Neuronal stem cell (in vitro differentiated cells): ENCODE data around the gene SFRP5.

Source experiments
- DNase-seq: peaks from one replicate; pipeline ENCODE4 v3.0.0-alpha.2; 2013; ENCODE audit warnings: low spot score
- H2AFZ ChIP-seq: one replicate; pipeline ENCODE4 v1.6.1; 2013; ENCODE audit warnings: mild to moderate bottlenecking, low read length, inconsistent platforms
- H2AK5ac ChIP-seq: 2 replicates; pipeline ENCODE4 v1.6.1; 2013; ENCODE audit warnings: low read depth, mild to moderate bottlenecking, inconsistent platforms, low read length, moderate library complexity, mixed read lengths
- H2BK120ac ChIP-seq: 2 replicates; pipeline ENCODE4 v1.6.1; 2013; ENCODE audit warnings: low read depth, mild to moderate bottlenecking, inconsistent platforms, low read length, moderate library complexity, mixed read lengths
- H2BK12ac ChIP-seq: one replicate; pipeline ENCODE4 v1.6.1; 2013; ENCODE audit warnings: low read length, inconsistent platforms
- H2BK15ac ChIP-seq: 2 replicates; pipeline ENCODE4 v1.6.1; 2013; ENCODE audit warnings: mild to moderate bottlenecking, low read length, inconsistent platforms, mixed read lengths
- H2BK5ac ChIP-seq: one replicate; pipeline ENCODE4 v1.6.1; 2013; ENCODE audit warnings: inconsistent platforms, mild to moderate bottlenecking, low read length, moderate library complexity
- H3K14ac ChIP-seq: one replicate; pipeline ENCODE4 v1.6.1; 2013; ENCODE audit warnings: low read length, inconsistent platforms
- H3K18ac ChIP-seq: 2 replicates; pipeline ENCODE4 v1.6.1; 2013; ENCODE audit warnings: low read length, inconsistent platforms
- H3K23ac ChIP-seq: 2 replicates; pipeline ENCODE4 v1.6.1; 2013; ENCODE audit warnings: low read depth, mild to moderate bottlenecking, mixed read lengths, low read length, inconsistent platforms; ENCODE audit not compliant: poor library complexity
- H3K27ac ChIP-seq: replicated peaks from 3 replicates; pipeline ENCODE4 v1.5.1; 2013; ENCODE audit warnings: low read length, inconsistent platforms
- H3K27me3 ChIP-seq, 3 experiments: 2 replicates each; pipeline ENCODE4 v1.6.1; 2013; ENCODE audit warnings: low read length in 3 of 3, mild to moderate bottlenecking in 2 of 3, inconsistent platforms in 1 of 3, low read depth in 1 of 3, mixed read lengths in 1 of 3, moderate library complexity in 1 of 3; ENCODE audit not compliant: control insufficient read depth in 3 of 3, insufficient read depth in 3 of 3
- H3K36me3 ChIP-seq, 2 donors: replicated peaks in 1 of 2; 2 replicates each; pipeline ENCODE4 v1.6.1; 2013; ENCODE audit warnings: low read length in 2 of 2; ENCODE audit not compliant: control insufficient read depth in 2 of 2, insufficient read depth in 2 of 2
- H3K4ac ChIP-seq: 2 replicates; pipeline ENCODE4 v1.6.1; 2013; ENCODE audit warnings: inconsistent platforms, mild to moderate bottlenecking, low read length, moderate library complexity
- H3K4me1 ChIP-seq, 2 donors: 1 replicate in 1 of 2; 2 replicates in 1 of 2; pipeline ENCODE4 v1.6.1; 2013; ENCODE audit warnings: low read length in 2 of 2, low read depth in 1 of 2; ENCODE audit not compliant: control insufficient read depth in 2 of 2, insufficient read depth in 1 of 2
- H3K4me2 ChIP-seq: one replicate; pipeline ENCODE4 v1.6.1; 2013; ENCODE audit warnings: mild to moderate bottlenecking, low read length, inconsistent platforms; ENCODE audit not compliant: insufficient read depth, poor library complexity, severe bottlenecking
- H3K4me3 ChIP-seq, 2 donors: 2 replicates each; pipeline ENCODE4 v1.5.1; 2013; ENCODE audit warnings: low read length in 2 of 2, mild to moderate bottlenecking in 2 of 2, inconsistent platforms in 1 of 2, moderate library complexity in 1 of 2
- H3K79me1 ChIP-seq: one replicate; pipeline ENCODE4 v1.6.1; 2013; ENCODE audit warnings: low read depth, mild to moderate bottlenecking, inconsistent platforms, low read length, moderate library complexity
- H3K9ac ChIP-seq: one replicate; pipeline ENCODE4 v1.6.1; 2013; ENCODE audit warnings: mild to moderate bottlenecking, low read depth, low read length, inconsistent platforms; ENCODE audit not compliant: poor library complexity
- H3K9me3 ChIP-seq, 2 donors: replicated peaks in 1 of 2; 2 replicates each; pipeline versions ENCODE3 to v1.6.1; 2013; ENCODE audit warnings: low read length in 2 of 2, mild to moderate bottlenecking in 2 of 2, inconsistent platforms in 1 of 2, low read depth in 1 of 2, mixed read lengths in 1 of 2, moderate library complexity in 1 of 2; ENCODE audit not compliant: control insufficient read depth in 2 of 2, insufficient read depth in 1 of 2
- H4K8ac ChIP-seq: one replicate; pipeline ENCODE4 v1.6.1; 2013; ENCODE audit warnings: low read depth, mild to moderate bottlenecking, inconsistent platforms, low read length, moderate library complexity
- H4K91ac ChIP-seq: one replicate; pipeline ENCODE4 v1.6.1; 2013; ENCODE audit warnings: low read length, low read depth, mild to moderate bottlenecking, inconsistent platforms; ENCODE audit not compliant: poor library complexity
- WGBS, 2 donors: extraction: QIAGEN DNeasy Blood & Tissue Kit; methylation state at CpG; one replicate each; pipeline ENCODE4 v1.1.7; 2013; ENCODE audit warnings: missing lambda C conversion rate in 2 of 2, mixed read lengths in 1 of 2; ENCODE audit not compliant: insufficient read length in 2 of 2, insufficient replicate concordance in 1 of 2; ENCODE audit errors: extremely low coverage in 2 of 2; 5-methylcytosine and 5-hydroxymethylcytosine counted together

Gene SFRP5

GRCh38 chr10:97774811-97775294 lies 3.1 kb upstream of the SFRP5 start:
- Histone ChIP-seq H3K4me1 (peaks cover 6 to 10% of the 10 kb centered on the region in 2 donors), H3K4ac (no peak overlapping the region), H3K23ac (peak overlapping the region; percentile 53), H2BK120ac (no peak overlapping the region), H4K91ac (no peak overlapping the region), H3K14ac (no peak overlapping the region), H3K27me3 (peaks cover 15 to 77% (median 42%) of the 10 kb centered on the region in 3 experiments), H3K9me3 (no peaks in the 10 kb centered on the region), H2AFZ (no peak overlapping the region), H3K36me3 (no peaks in the 10 kb centered on the region), H2BK12ac (no peak overlapping the region), H2BK5ac (no peak overlapping the region), H3K27ac (no peak overlapping the region), H3K4me2 (no peak overlapping the region), H3K9ac (peak overlapping the region; percentile 7), H4K8ac (no peak overlapping the region), H3K18ac (peak overlapping the region; percentile 55), H2BK15ac (no peak overlapping the region), H2AK5ac (peak overlapping the region; percentile 42), H3K79me1 (no peaks in the 10 kb centered on the region), H3K4me3 (peak overlapping the region in 1 of 2 donors; percentile 43)
- WGBS, 2 donors = no CpG with 5 or more reads among the region's 10 CpGs
- DNase-seq = no peak

GRCh38 chr10:97773096-97773495 lies 1.3 kb upstream of the SFRP5 start:
- no peak overlapping the region for H2AK5ac ChIP-seq
- no peak overlapping the region for H4K91ac ChIP-seq
- H3K27me3 ChIP-seq = peaks cover 15 to 69% (median 51%) of the 10 kb centered on the region in 3 experiments
- H3K23ac ChIP-seq = no peak overlapping the region
- no peak overlapping the region for H2AFZ ChIP-seq
- H3K4me2 ChIP-seq = no peak overlapping the region
- no CpG with 5 or more reads among the region's 1 CpG for WGBS, 2 donors
- no peaks in the 10 kb centered on the region for H3K79me1 ChIP-seq
- H3K27ac ChIP-seq = no peak overlapping the region
- no peak for DNase-seq
- H3K14ac ChIP-seq = no peak overlapping the region
- no peaks in the 10 kb centered on the region for H3K9me3 ChIP-seq
- H3K9ac ChIP-seq = no peak overlapping the region
- H2BK5ac ChIP-seq = no peak overlapping the region
- H3K4ac ChIP-seq = no peak overlapping the region
- no peak overlapping the region for H3K4me3 ChIP-seq
- no peak overlapping the region for H2BK12ac ChIP-seq
- no peak overlapping the region for H3K18ac ChIP-seq
- H4K8ac ChIP-seq = no peak overlapping the region
- H3K36me3 ChIP-seq = no peaks in the 10 kb centered on the region
- no peak overlapping the region for H2BK120ac ChIP-seq
- H2BK15ac ChIP-seq = no peak overlapping the region
- peaks cover 4 to 6% of the 10 kb centered on the region in 2 donors for H3K4me1 ChIP-seq

GRCh38 chr10:97771055-97771891 lies 526 bp downstream of the SFRP5 start:
- Histone ChIP-seq H3K18ac (peak overlapping the region; percentile 81), H3K9me3 (no peaks in the 10 kb centered on the region), H2BK120ac (no peak overlapping the region), H3K79me1 (no peaks in the 10 kb centered on the region), H4K91ac (no peak overlapping the region), H3K4me3 (peak overlapping the region; percentile 30 to 83), H3K23ac (peak overlapping the region; percentile 60), H4K8ac (no peak overlapping the region), H2BK5ac (no peak overlapping the region), H2AFZ (peak overlapping the region; percentile 94), H3K36me3 (no peaks in the 10 kb centered on the region), H3K9ac (peak overlapping the region; percentile 83), H3K4ac (no peak overlapping the region), H3K4me2 (peak overlapping the region; percentile 92), H3K14ac (peak overlapping the region; percentile 25), H3K27me3 (peaks cover 15 to 63% (median 51%) of the 10 kb centered on the region in 3 experiments), H2BK15ac (peak overlapping the region; percentile 15), H3K27ac (no peak overlapping the region), H3K4me1 (peaks cover 4 to 6% of the 10 kb centered on the region in 2 donors), H2BK12ac (no peak overlapping the region), H2AK5ac (no peak overlapping the region)
- DNase-seq = no peak
- no CpG with 5 or more reads among the region's 90 CpGs for WGBS, 2 donors

- WGBS, 2 donors = no CpG with 5 or more reads among the region's 5 CpGs
- no peak overlapping the region for H3K18ac ChIP-seq
- no peak overlapping the region for H3K23ac ChIP-seq
- H2AK5ac ChIP-seq = peak overlapping the region; percentile 6
- no peak overlapping the region for H3K9ac ChIP-seq
- no peak overlapping the region for H2BK5ac ChIP-seq
- H4K91ac ChIP-seq = no peak overlapping the region
- no peak overlapping the region for H4K8ac ChIP-seq
- H3K4me1 ChIP-seq = peaks cover 4 to 6% of the 10 kb centered on the region in 2 donors
- H2BK120ac ChIP-seq = no peak overlapping the region
- DNase-seq = no peak
- no peaks in the 10 kb centered on the region for H3K36me3 ChIP-seq
- H3K4ac ChIP-seq = no peak overlapping the region
- no peak overlapping the region for H2BK12ac ChIP-seq
- no peak overlapping the region for H3K14ac ChIP-seq
- H2BK15ac ChIP-seq = no peak overlapping the region
- no peak overlapping the region for H3K4me2 ChIP-seq
- no peak overlapping the region for H2AFZ ChIP-seq
- no peak overlapping the region for H3K27ac ChIP-seq
- no peak overlapping the region for H3K4me3 ChIP-seq
- H3K27me3 ChIP-seq = peaks cover 15 to 60% (median 51%) of the 10 kb centered on the region in 3 experiments
- H3K9me3 ChIP-seq = no peaks in the 10 kb centered on the region
- H3K79me1 ChIP-seq = no peaks in the 10 kb centered on the region
Observed at GRCh38 chr10:97770255-97770654, 1.5 kb downstream of the SFRP5 start.
